ENCODE data around the gene DESI1.

DNA sequence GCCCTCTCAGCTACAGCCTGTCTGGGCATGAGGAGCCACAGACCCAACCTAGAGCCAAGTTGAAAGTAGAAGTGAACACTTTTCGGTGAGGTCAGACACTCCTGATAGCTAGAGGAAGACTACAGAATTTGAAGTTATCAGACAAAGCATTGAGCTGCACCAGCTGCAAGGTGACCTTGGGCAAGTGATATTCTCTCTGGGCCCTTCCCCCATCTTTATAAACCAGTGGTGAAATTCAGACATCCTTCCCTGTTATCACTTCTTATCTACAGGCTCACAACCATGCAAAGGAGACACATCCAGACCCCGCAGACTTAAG lies 23.2 kb downstream of the DESI1 start:
- TF ChIP-seq POLR2A (IDR thresholded peaks at IDR 0.05) = no peak
- TF ChIP-seq CTCF (IDR thresholded peaks at IDR 0.05) = peak in 1 of 6 experiments; percentile 15
